WTC11 (cell line): ENCODE measurements around the gene CARS2.

Experiments used
- CREB1 ChIP-seq: sonication (generic); formaldehyde crosslinking; IDR thresholded peaks from 2 replicates; pipeline ENCODE4 v1.8.0; 2023; ENCODE audit warnings: mild to moderate bottlenecking, missing genetic modification reagents
- CTCF ChIP-seq: fragments of 200-600 bp; IDR thresholded peaks from 2 replicates; pipeline ENCODE4 v1.8.0; 2022; ENCODE audit warnings: antibody characterized with exemption
- ESRRA ChIP-seq: sonication (generic); formaldehyde crosslinking; IDR thresholded peaks from 2 replicates; pipeline ENCODE4 v1.8.1; 2022; ENCODE audit warnings: mild to moderate bottlenecking, missing genetic modification reagents, borderline replicate concordance
- ETV6 ChIP-seq: sonication (generic); formaldehyde crosslinking; IDR thresholded peaks from 2 replicates; pipeline ENCODE4 v1.8.1; 2022; ENCODE audit warnings: mild to moderate bottlenecking, missing genetic modification reagents
- IRF1 ChIP-seq: sonication (generic); formaldehyde crosslinking; IDR thresholded peaks from 2 replicates; pipeline ENCODE4 v1.8.0; 2023; ENCODE audit warnings: missing genetic modification reagents
- JUN ChIP-seq: sonication (generic); formaldehyde crosslinking; IDR thresholded peaks from 2 replicates; pipeline ENCODE4 v1.8.0; 2023; ENCODE audit warnings: mild to moderate bottlenecking, missing genetic modification reagents
- NFYB ChIP-seq: sonication (generic); formaldehyde crosslinking; conservative IDR thresholded peaks from 2 replicates; pipeline ENCODE4 v1.8.0; 2022; ENCODE audit warnings: low read depth, missing genetic modification reagents
- TCF7 ChIP-seq: sonication (generic); formaldehyde crosslinking; IDR thresholded peaks from 2 replicates; pipeline ENCODE4 v1.8.0; 2022; ENCODE audit warnings: mild to moderate bottlenecking, low read depth, missing genetic modification reagents, moderate library complexity
- ZMAT4 ChIP-seq: fragments of 250-450 bp; sonication (Bioruptor Pico); IDR thresholded peaks from 2 replicates; pipeline ENCODE4 v1.9.0; 2021; ENCODE audit warnings: mild to moderate bottlenecking

DNA sequence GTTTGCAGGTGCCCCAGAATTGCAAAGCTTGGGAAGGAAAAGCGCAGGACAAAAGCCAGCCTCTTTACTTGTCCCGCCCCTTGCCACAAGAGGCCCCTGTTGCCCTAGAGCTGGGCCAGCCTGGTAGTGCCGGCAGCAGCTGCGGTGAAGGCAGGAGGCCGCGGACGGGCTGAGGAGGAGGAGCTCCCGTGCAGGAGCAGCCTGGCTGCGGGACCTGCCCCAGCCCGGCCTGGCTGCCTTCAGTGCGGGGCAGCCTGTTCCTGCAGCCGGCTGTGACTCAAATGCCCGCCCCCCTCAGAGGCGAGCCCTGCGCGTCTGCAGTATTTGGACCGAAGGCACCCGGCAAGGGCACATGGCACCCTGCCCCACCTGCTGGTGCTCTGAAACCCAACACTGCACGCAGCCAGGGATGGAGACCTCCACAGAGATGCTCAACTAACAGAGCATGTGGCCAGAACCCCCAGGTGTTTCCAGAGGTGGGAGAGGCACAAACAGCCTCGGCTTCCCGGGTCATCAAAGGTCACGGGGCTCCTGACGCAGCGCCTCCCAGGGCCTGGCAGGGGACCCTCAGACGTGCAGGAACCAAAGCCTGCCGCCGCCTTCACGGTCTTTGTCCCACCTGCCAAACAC, 60.9 kb downstream of the CARS2 start:
- TF ChIP-seq ESRRA (no peak), CTCF (0 out of 2 replicates have a peak, but pooled peaks have one; percentile 24), IRF1 (CRISPR knock-in tag) (no peak), ZMAT4 (CRISPR knock-in tag) (no peak), CREB1 (no peak), TCF7 (CRISPR knock-in tag) (no peak), JUN (no peak), NFYB (no peak), ETV6 (CRISPR knock-in tag) (no peak)
